Measurements from ENCODE around the gene FILIP1L.

FILIP1L gene

GRCh38 chr3:99852851-99853250, 261.4 kb downstream of the FILIP1L start:
- no peak for TF ChIP-seq BACH2 (CRISPR knock-in tag; IDR thresholded peaks at IDR 0.05; ENCODE audit: borderline replicate concordance)
- no peak for TF ChIP-seq ZFP3 (CRISPR knock-in tag; IDR thresholded peaks at IDR 0.05)
- TF ChIP-seq SNAI2 (CRISPR knock-in tag; IDR thresholded peaks at IDR 0.05), result no peak
- no peak for TF ChIP-seq ESRRG (CRISPR knock-in tag; IDR thresholded peaks at IDR 0.05)
- TF ChIP-seq CSRNP3 (CRISPR knock-in tag; IDR thresholded peaks at IDR 0.05), result no peak
- TF ChIP-seq PATZ1 (CRISPR knock-in tag; IDR thresholded peaks at IDR 0.05; ENCODE audit: borderline replicate concordance), result no peak
- no peak for ATAC-seq

GRCh38 chr3:99851955-99852354, 262.3 kb downstream of the FILIP1L start:
- TF ChIP-seq ZFP30 (CRISPR knock-in tag; IDR thresholded peaks at IDR 0.05), result no peak
- TF ChIP-seq GLIS3 (CRISPR knock-in tag; IDR thresholded peaks at IDR 0.05), result no peak
- no peak for TF ChIP-seq BACH2 (CRISPR knock-in tag; IDR thresholded peaks at IDR 0.05; ENCODE audit: borderline replicate concordance)
- no peak for TF ChIP-seq ZNF565 (CRISPR knock-in tag; conservative IDR thresholded peaks at IDR 0.05; ENCODE audit: low read depth)
- no peak for TF ChIP-seq CSDC2 (CRISPR knock-in tag; IDR thresholded peaks at IDR 0.05)
- TF ChIP-seq ZFP3 (CRISPR knock-in tag; IDR thresholded peaks at IDR 0.05), result no peak
- TF ChIP-seq CSRNP3 (CRISPR knock-in tag; IDR thresholded peaks at IDR 0.05), result no peak
- no peak for TF ChIP-seq TCF4 (CRISPR knock-in tag; IDR thresholded peaks at IDR 0.05; ENCODE audit: borderline replicate concordance)
- no peak for TF ChIP-seq ZNF70 (CRISPR knock-in tag; IDR thresholded peaks at IDR 0.05)
- TF ChIP-seq RARB (CRISPR knock-in tag; IDR thresholded peaks at IDR 0.05), result no peak
- no peak for TF ChIP-seq TOX (CRISPR knock-in tag; IDR thresholded peaks at IDR 0.05; ENCODE audit: borderline replicate concordance)
- TF ChIP-seq PPARA (CRISPR knock-in tag; IDR thresholded peaks at IDR 0.05; ENCODE audit: borderline replicate concordance), result no peak
- no peak for TF ChIP-seq ZC3H10 (CRISPR knock-in tag; IDR thresholded peaks at IDR 0.05)
- no peak for TF ChIP-seq ESRRG (CRISPR knock-in tag; IDR thresholded peaks at IDR 0.05)
- no peak for TF ChIP-seq PATZ1 (CRISPR knock-in tag; IDR thresholded peaks at IDR 0.05; ENCODE audit: borderline replicate concordance)
- TF ChIP-seq SNAI2 (CRISPR knock-in tag; IDR thresholded peaks at IDR 0.05), result no peak
- TF ChIP-seq TSHZ2 (CRISPR knock-in tag; IDR thresholded peaks at IDR 0.05), result no peak
- TF ChIP-seq ISL1 (CRISPR knock-in tag; IDR thresholded peaks at IDR 0.05), result no peak
- no peak for ATAC-seq

GRCh38 chr3:99850608-99851007, 263.7 kb downstream of the FILIP1L start:
- no peak for TF ChIP-seq CSRNP3 (CRISPR knock-in tag; IDR thresholded peaks at IDR 0.05)
- TF ChIP-seq TOX (CRISPR knock-in tag; IDR thresholded peaks at IDR 0.05; ENCODE audit: borderline replicate concordance), result no peak
- TF ChIP-seq SNAI2 (CRISPR knock-in tag; IDR thresholded peaks at IDR 0.05), result no peak
- no peak for TF ChIP-seq ZFP3 (CRISPR knock-in tag; IDR thresholded peaks at IDR 0.05)
- no peak for TF ChIP-seq CSDC2 (CRISPR knock-in tag; IDR thresholded peaks at IDR 0.05)
- no peak for TF ChIP-seq TSHZ2 (CRISPR knock-in tag; IDR thresholded peaks at IDR 0.05)
- TF ChIP-seq POU6F1 (CRISPR knock-in tag; IDR thresholded peaks at IDR 0.05; ENCODE audit: borderline replicate concordance, low read depth), result no peak
- TF ChIP-seq ZFP30 (CRISPR knock-in tag; IDR thresholded peaks at IDR 0.05), result no peak
- no peak for TF ChIP-seq ZNF8 (CRISPR knock-in tag; IDR thresholded peaks at IDR 0.05)
- ATAC-seq, result no peak
